NK-92 (cell line): ENCODE results near the gene RADIL.

Source experiments
- DNase-seq: peaks from one replicate; lab custom pipeline; 2025; ENCODE audit not compliant: unreplicated experiment; lab: John Stamatoyannopoulos, UW

The RADIL gene

GRCh38 chr7:4884164-4884563 lies 648 bp upstream of the RADIL start:
- no peak for DNase-seq

- DNase-seq = no peak
These were observed 514 bp downstream of the RADIL start for GRCh38 chr7:4883033-4883371.

GRCh38 chr7:4882169-4883032 lies 1.1 kb downstream of the RADIL start:
- DNase-seq = no peak

GRCh38 chr7:4880218-4880617 lies 3.3 kb downstream of the RADIL start:
- DNase-seq = no peak

GRCh38 chr7:4879396-4880081 lies 4.0 kb downstream of the RADIL start:
- no peak for DNase-seq

- DNase-seq = no peak
These were observed 4.9 kb downstream of the RADIL start for GRCh38 chr7:4878336-4879335.

- no peak for DNase-seq
These were observed 6.9 kb downstream of the RADIL start for GRCh38 chr7:4876586-4876985.

- no peak for DNase-seq
These were observed 8.1 kb downstream of the RADIL start for GRCh38 chr7:4875391-4875790.

- DNase-seq = no peak
These were observed 10.2 kb downstream of the RADIL start for GRCh38 chr7:4873071-4873944.

- no peak for DNase-seq
These were observed 11.4 kb downstream of the RADIL start for GRCh38 chr7:4871930-4872675.

GRCh38 chr7:4871056-4871680 lies 12.3 kb downstream of the RADIL start:
- DNase-seq = no peak

GRCh38 chr7:4868493-4868892 lies 15.0 kb downstream of the RADIL start:
- no peak for DNase-seq

GRCh38 chr7:4866528-4867496 lies 16.7 kb downstream of the RADIL start:
- no peak for DNase-seq

- DNase-seq = no peak
These were observed 21.4 kb downstream of the RADIL start for GRCh38 chr7:4862156-4862555.

GRCh38 chr7:4861673-4862072 lies 21.8 kb downstream of the RADIL start, which contains the start of gene PAPOLB:
PAPOLB (minus strand) TSS chr7:4862030; CDS start chr7:4861810, 220 bp downstream.
- DNase-seq = no peak

GRCh38 chr7:4861227-4861626 lies 22.3 kb downstream of the RADIL start:
- no peak for DNase-seq

GRCh38 chr7:4857189-4857588 lies 26.3 kb downstream of the RADIL start:
- no peak for DNase-seq
